HG03135 (cell line): ENCODE data around the gene RGSL1.

Experiments used
- ATAC-seq: cut with Tn5 transposase; IDR thresholded peaks from one replicate; pipeline ENCODE4 v1.9.1; 2021; ENCODE audit warnings: mild to moderate bottlenecking, moderate library complexity; ENCODE audit not compliant: unreplicated experiment

The RGSL1 gene

DNA sequence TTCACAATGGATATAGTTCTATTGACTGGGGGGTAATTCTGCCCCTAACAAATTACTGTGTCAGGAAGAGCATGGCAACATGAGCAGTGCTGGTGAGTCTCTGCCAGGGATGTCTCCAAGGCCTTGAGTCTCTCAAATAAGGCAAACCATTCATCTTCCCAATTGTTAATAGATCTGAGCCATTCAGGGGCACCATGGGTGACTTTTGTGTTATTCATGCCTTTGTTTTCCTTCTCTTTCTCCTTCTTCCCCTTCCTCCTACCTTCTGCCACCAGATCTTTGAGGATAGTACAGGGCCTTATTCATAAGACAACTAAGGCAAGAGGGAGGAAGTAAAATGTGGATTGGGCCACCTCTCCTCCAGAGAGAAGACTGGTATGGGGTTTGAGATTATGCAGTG is at the start of gene RGSL1:
Gene RGSL1 (plus strand): TSS at position 60 of the 400 bp plus-strand sequence. CDS start 20 bp downstream, at position 80.
- no peak for ATAC-seq

GRCh38 chr1:182400567-182400966 is 49.4 kb upstream of the RGSL1 start, which contains the start of gene TEDDM1:
TSS of gene TEDDM1 (minus strand) at chr1:182400667. CDS start at chr1:182400485, 182 bp downstream.
- no peak for ATAC-seq

DNA sequence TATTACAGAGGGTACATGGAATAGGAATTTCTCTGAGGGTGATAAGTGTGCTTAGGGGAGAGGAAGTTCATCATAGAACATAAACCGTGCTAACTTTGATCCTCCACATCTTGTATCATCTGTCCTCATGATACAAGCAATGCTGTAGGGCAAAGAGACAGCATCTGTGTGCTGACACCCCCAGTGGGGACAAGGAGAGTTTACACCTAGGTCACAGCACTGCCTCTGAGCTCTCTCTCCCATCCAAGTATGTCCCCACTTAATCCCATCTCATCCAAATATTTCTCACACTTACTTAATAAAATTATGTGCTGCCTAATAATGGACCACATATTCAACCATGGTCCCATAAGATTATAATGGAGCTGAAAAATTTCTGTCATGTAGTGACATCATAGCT is 45.2 kb upstream of the RGSL1 start:
- ATAC-seq, result no peak

- no peak for ATAC-seq
These were observed 44.4 kb upstream of the RGSL1 start for GRCh38 chr1:182405578-182405977.

DNA sequence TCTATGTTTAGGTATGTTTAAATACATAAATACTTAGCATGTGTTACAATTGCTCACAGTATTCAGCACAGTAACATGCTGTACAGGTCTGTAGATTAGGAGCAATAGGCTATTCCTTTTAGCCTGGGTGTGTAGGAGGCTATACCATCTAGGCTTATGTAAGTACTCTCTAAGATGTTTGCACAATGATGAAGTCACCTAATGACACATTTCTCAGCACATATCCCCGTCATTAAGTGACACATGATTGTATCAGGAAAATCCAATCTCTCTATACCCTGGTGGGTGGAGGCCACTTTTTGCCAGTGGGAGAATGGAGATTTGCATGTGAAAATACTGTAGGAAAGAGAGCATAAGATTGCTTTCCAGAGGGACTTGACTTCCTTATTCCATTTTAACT is 43.9 kb upstream of the RGSL1 start:
- no peak for ATAC-seq

DNA sequence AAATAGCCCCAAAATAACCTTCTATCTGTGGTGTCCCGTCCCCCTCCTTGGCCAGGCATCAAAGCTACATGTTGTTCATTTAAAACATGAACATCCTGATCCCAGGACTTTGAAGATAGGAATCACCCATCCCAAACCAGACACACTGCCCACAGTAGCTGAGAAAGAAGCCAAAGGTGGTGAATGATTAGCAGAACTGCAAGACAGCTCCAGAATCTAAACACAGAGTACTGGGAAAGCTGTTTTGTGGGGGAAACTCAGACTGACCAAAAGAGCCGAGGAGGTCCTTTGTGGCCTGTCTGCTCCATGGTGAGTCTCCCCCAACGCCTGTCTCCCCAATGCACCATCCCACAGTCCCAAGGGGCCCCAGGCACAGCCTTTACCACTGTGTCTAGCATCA is 42.2 kb upstream of the RGSL1 start:
- no peak for ATAC-seq

- no peak for ATAC-seq
These were observed 41.4 kb upstream of the RGSL1 start for GRCh38 chr1:182408435-182409075.

DNA sequence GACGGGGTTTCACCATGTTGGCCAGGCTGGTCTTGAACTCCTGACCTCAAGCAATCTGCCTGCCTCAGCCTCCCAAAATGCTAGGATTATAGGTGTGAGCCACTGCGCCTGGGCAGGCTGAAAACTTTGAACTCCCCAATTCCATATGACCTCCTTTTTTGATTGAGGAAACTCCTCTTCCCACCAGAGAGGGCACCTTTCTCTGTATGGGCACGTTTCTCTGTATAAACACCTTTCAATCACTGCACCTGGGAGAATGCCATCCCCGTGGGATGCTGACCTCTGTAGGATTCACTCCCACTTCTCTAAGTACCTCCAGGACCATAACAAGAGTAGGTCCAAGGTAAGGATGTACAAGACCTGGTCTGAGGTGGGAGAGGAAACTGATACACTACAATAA is 39.8 kb upstream of the RGSL1 start:
- no peak for ATAC-seq

GRCh38 chr1:182410620-182411273 is 39.2 kb upstream of the RGSL1 start:
- ATAC-seq, result no peak

- ATAC-seq, result no peak
These were observed 36.5 kb upstream of the RGSL1 start for GRCh38 chr1:182413486-182413885.

DNA sequence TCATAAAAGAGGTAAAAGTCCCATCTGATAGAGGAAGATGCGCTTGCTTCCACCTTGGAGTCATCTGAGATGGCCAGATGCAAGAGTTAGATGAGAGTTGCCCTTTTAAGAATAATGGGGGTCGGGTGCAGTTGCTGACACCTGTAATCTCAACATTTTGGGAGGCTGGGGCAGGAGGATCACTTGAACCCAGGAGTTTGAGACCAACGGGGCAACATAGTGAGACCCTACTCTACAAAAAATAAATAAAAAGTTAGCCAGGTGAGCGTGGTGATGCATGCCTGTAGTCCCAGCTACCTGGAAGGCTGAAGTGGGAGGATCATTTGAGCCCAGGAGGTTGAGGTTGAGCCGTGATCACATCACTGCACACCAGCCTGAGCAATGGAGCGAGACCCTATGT is 36.0 kb upstream of the RGSL1 start:
- no peak for ATAC-seq

GRCh38 chr1:182415789-182416188 is 34.2 kb upstream of the RGSL1 start:
- no peak for ATAC-seq

- peak; percentile 55 for ATAC-seq
These were observed 23.2 kb upstream of the RGSL1 start for GRCh38 chr1:182426442-182427430.

DNA sequence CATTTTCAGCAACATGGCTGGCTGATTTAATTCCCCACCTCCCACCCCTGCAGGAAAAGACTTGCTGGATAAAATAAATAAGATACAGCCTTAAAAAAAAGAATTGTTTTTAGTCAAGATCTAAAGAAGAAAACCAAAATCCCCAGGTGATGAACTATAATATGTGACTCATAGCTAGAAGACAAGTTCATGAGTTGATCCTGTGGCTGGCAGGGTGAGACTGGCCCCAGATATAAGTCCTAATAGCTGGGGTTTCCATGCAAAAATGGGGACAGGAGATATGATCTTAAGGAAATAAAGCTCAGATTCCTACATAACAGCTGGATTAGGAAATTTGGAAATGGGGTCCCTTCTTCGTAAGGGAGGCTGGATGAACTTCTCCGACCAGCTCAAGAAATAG is 21.9 kb upstream of the RGSL1 start:
- ATAC-seq, result no peak

DNA sequence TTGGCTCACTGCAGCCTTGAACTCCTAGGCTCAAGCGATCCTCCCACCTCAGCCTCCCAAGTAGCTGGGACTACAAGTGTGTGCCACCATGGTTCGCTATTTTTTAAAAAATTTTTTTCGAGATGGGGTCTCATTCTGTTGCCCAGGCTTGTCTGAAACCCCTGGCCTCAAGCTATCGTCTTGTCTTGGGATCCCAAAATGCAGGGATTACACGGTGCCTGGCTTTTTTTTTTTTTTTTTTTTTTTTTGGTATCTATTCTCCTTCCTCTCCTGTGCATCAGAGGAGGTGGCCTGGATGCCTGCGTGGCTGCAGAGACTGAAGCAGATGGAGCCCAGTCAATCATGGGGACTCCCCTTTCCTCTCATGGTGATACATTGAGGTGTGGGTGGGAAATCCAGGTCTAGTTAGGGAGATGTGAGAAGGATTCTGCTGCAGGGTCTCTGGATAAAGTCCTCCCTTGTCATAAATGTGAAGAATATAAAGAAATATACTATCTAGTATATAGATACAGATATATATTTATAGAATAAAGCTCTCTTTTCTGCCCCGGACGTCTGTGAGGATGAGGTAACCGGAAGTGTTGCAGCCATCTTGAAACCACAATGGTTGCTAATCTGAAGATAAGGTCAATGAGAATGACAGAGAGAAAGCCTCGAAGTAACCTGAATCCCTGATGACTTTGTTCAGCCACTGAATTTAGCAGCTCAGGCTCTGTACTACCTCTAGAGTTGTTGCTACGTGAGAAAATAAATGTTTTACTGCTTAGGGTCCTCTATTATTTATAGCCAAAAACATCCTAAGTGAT is 19.5 kb upstream of the RGSL1 start:
- ATAC-seq, result peak; percentile 46

GRCh38 chr1:182431278-182431677 is 18.7 kb upstream of the RGSL1 start:
- no peak for ATAC-seq

- no peak for ATAC-seq
These were observed 16.4 kb upstream of the RGSL1 start for GRCh38 chr1:182433580-182433979.

DNA sequence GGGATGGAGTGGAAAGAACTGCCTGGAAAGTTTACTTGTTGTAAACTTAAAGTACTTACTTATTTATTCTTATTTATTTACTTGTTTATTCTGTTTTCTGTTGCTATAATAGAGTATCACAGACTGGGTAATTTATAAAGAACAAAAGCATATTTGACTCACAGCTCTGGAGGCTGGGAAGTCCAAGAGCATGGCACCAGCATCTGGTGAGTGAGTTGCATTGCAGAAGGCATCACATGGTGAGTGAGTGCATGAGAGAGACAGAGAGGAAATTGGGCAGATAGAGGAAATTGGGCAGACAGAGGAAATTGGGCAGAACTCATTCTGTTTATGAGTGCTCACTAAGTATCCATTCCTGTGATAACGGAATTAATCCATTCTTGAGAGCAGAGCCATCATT is 11.6 kb upstream of the RGSL1 start:
- no peak for ATAC-seq

- no peak for ATAC-seq
These were observed 8.2 kb upstream of the RGSL1 start for GRCh38 chr1:182441719-182442118.

DNA sequence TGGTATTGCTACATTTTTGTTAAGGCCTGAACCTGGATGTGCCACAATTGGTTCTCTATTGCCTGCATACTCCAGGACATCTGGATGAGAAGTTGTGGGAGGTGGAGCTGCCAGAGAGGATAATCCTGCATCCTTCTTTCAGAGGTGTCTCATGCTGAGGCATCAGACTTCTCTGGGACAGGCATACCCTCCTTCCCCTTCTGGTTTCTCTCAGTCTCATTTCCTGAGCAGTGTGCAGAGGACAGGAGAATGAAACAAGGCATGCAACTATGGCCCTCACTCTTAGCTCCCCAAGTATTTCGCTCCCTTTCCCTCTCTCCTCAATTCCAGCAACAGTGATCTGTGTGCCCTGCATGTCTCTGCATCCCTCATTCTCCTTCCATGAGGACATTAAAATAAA is 7.6 kb upstream of the RGSL1 start:
- ATAC-seq, result no peak

GRCh38 chr1:182444497-182444896 is 5.4 kb upstream of the RGSL1 start:
- ATAC-seq, result no peak
